GM21737 (cell line): Measurements from ENCODE around the gene TRAF3.

Experiments
- ATAC-seq: cut with Tn5 transposase; IDR thresholded peaks from one replicate; pipeline ENCODE4 v1.9.1; 2021; ENCODE audit warnings: mild to moderate bottlenecking, moderate library complexity; ENCODE audit not compliant: unreplicated experiment

Gene TRAF3

GRCh38 chr14:102775855-102776760, 1.1 kb upstream of the TRAF3 start:
- ATAC-seq, result no peak

DNA sequence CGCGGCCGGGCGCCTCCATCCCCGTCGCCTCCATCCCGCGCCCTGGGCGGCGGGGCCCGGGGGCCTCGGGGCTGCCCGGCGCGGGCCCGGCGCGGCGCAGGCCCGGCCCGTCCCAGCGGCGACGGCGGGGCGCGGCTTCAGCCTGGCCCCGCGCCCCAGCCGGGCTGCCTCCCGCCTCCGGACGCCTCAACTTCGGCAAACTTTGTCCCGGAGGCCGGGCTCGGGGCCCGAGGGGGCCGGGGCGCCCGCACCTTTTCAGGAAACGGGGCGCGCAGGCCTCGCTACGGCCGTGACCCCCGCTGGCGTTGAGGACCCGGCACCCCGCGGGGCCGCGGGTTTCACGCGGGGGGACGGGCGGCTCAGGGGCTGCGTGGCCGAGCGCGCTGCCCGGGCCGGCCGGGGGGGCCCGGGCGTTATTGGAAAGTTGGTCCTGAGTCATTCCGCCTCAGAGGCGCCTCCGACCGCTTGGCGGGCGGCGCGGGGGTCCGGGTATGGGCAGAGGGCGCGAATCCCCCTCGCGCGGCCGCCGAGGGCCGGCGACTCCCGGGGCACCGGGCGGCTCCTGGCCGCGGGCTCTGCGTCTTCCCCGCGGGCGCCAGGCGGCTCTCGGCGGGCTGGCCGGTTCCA, 575 bp downstream of the TRAF3 start:
- peak; percentile 7 for ATAC-seq

DNA sequence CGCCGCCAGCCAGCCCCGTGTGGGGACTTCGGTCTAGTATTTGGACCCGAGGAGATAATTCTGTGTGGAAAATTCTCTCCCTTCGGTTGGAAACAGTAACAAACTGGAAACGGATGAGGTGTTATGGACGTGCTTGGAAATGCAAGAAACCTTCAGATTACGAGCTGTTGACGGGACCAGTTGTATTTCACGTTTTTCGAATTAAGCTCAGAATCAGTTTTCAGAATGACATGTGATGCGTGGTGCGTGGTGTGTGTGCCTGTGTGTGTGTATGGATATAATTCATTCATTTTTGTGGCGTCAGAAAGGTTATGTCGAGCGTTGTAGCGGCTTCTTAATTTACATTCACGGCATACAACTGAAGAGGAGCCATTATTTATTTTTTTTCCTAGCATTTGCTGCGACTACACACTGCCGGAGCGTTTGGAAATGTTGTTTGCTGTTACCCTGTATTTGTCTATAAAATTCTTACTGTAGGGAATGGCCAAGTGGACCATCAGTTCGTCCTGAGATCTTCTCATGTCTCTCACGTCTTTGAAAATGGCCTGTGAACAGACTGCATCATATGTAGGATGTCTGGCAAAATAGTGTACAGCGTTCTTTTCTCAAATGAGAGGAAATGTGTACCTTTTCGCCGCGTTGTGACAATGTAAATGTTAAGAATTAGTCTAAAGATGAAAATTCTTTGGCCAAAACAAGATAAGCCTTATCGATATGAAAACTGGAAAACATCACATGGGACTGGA, 1.3 kb downstream of the TRAF3 start:
- ATAC-seq, result no peak

GRCh38 chr14:102779084-102779462, 1.8 kb downstream of the TRAF3 start:
- no peak for ATAC-seq

DNA sequence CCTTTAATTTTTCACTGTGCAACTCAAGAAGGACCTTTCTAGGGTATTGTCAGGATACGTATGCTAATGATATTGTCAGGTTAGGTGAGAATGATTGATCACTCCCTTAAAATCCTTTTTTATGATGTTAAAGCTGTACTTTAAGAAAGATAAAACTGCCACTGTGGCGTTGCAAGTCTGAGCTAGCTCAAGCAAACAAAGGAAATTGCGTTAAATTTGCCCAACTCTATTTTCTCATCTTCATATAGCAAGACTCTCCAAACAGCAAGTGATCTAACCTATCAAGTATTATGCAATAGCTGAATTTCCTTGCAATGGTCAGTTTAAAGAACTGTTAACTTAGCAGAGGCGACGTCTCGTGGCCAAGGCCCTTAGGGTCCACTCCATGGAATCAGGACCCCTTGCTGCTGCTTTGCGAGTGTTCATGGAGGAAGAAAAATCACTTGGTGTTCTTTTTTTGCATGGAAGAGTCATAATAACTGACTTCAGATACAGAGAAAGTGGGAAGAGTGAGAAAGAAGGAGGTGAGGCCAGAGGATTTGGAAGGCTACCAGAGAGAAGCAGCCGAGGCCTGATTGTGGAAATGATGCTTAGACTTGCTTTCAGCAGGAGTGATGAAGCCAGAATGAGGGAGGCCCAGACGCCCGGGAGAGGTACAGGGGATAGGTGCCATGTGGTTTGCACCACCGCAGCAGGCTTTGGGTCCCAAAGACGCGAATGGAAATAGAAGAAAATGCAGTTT, 2.5 kb downstream of the TRAF3 start:
- ATAC-seq, result no peak

DNA sequence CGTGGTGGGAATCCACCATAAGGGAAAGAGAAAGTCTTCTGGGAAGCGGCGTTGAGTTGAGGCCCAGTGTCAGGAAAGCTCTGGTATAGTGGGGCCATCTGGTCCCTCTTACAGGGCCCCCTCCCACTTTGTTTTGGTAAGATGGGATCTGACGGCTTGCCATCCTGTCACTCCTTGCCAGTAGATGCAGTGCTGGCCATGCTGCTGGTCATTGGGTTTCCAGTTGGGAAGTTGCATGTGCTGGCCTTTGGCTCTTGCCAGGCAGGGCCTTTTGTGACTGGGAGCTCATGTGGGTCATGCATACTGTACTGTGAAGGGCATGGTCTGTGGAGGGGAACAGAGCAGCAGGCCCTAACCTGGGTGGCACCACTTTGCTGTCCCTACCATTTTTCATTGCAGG, 3.8 kb downstream of the TRAF3 start:
- no peak for ATAC-seq

DNA sequence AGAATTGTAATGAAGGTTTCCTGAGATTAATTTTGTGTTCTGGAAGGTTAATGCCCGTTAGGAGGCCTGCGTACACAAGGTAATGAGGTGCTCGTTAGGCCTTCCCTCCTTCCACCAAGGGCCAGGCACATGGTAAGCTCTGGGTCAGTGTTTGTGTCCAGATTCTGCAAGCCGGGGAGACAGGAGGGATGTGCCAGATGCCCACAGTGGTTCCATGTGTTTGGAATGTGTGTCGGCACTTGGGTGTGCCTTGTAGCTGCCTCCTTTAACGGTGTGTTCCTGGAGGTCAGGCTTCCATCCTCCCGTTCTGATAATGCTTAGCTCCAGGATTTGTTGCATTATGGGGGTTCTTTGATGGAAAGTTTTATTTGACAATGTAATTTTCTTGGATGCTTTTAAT, 5.7 kb downstream of the TRAF3 start:
- ATAC-seq, result no peak

GRCh38 chr14:102784892-102785594, 7.8 kb downstream of the TRAF3 start:
- ATAC-seq, result no peak

DNA sequence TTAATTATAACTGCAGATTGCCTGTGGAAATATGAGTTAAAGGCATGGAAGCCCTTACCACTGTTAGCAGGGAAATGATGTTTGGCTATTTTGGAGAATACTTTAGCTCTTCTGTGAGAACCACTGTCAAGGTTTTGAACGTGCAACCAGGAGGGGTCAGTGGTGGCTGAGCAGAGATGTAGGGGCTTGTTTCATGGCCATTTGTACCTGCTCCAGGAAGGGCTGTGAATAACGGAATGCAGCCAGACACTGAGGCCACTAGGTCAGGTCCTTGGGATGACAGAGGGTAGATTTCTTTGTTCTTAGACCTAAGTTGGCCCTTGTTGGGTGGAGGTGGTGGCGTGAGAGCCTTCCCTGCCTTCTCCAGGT, 8.3 kb downstream of the TRAF3 start:
- no peak for ATAC-seq

GRCh38 chr14:102786768-102787167, 9.5 kb downstream of the TRAF3 start:
- no peak for ATAC-seq

DNA sequence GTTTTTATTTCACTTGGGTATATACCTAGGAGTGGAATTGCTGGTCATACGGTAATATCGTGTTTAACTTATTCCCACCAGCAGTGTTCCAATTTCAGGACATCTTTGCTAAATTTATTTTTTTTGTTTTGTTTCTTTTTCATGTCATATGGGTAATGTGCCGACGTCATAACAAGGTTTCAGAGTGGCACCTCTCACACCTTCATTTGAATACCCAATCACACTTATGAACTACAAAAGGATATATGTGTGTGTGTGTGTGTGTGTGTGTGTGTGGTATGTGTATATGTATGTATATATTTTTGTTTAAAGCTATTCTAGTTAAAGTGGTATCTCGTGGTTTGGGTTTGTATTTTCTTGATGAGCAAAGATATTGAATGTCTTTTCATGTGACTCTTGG, 12.1 kb downstream of the TRAF3 start:
- no peak for ATAC-seq

GRCh38 chr14:102793531-102794328, 16.5 kb downstream of the TRAF3 start:
- ATAC-seq, result no peak

DNA sequence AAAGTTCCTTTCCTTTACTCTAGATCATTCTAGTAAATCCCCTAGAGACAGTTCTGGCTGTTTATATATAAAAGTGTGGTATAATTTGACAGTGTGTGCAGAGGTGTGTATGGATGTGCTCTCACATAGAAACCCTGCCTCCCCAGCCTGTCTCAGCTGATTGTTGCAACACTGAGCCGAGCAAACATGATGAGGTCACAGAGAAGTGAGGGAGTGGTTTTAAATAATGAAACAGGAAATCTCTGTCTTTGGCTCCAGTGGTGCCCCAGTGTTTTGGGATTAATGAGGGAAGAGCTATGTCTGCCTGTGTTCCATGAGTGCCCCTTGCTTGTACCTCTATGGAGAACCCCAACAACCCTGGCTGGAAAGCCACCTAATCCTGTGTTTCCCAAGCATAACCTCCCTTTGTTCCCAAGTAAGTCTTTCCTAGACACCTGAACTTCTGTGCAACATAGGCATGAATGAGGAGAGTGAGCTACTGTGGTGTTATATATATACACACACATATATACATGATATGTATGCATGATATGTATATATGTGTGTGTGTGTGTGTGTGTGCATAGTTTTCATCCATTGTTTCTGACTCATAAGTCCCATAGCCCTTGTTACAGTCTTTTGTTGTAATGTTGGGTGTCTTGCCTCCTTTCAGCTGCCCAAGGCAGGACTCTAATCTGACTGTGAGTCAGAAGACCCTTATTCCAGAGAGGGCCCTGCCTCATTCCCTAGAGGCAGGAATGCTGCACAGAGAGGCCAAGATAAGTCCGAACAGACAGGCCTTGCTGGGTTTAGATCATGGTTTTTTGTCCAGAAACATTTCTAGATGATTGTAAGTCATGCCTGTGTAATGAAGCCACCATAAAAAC, 18.0 kb downstream of the TRAF3 start:
- ATAC-seq, result no peak

- ATAC-seq, result no peak
These were observed 19.5 kb downstream of the TRAF3 start for GRCh38 chr14:102796661-102797190.

DNA sequence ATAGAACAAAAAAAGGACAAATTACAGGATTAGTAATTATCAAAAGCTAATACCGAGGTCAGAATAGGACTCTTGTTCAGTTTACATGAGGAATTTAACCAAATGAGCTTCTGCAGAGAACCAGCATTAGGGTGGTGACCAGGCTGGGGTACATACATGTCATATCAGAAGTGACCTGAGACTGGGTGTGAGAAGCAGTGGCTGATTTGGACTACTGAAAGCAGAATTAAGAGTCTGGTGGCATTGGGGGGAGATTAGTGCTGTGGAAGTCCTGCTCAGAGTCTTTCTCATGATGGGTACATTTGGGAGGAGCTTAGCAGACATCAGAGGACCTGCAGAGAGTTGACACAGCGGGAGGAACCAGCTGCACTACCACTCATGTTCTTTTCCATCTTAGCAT, 21.7 kb downstream of the TRAF3 start:
- peak; percentile 41 for ATAC-seq

DNA sequence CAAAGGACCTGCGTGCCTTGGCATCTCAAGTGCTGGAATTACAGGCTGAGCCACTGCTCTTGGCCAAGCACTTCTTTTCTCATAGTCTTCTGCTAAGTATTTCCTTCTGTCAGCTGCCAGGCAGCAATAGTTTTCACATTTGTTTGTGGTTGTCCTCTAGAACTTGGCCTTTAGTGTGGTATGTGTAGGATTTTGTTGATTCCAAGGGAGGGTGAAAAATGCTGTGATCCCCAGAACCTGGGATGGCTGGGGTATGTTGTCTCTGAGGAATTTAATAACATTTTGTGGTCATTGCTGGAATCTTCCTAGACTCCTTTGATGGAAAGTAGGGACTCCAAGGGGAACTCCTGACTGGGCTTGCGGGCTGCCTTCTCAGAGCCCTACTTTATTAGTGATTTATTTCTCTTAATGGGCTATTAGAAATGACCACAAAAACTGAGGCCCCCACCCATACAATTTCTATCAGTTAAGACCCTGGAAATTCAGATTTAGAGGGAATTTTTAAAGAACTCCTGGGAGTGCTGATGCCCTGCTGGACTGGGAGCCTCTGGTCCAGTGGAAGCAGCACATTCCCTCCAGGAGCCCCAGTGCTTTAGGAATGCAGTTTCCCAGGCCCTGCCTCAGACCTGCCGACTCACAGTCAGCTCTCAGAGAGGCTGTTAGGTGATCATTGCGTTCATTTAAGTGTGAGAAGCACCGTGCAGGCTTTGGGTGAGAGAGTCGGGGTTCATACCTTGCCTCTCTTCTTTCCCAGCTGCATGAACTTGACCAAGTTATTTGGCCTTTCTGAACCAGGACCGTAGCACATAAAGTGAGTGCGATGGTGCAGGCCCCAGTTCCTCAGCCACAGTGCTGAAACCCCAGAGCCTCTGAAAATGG, 22.7 kb downstream of the TRAF3 start:
- ATAC-seq, result no peak

- ATAC-seq, result no peak
These were observed 25.7 kb downstream of the TRAF3 start for GRCh38 chr14:102802834-102803523.
